SU-DHL-6 (cell line): ENCODE results near the gene IQSEC2.

Experiments
- H2AFZ ChIP-seq: fragments of 200-600 bp; sonication (generic); 2 replicates; pipeline ENCODE4 v1.6.1; 2014; ENCODE audit warnings: low read depth, mild to moderate bottlenecking, moderate library complexity, mixed read lengths, antibody characterized with exemption, low read length; ENCODE audit not compliant: severe bottlenecking
- H3F3A ChIP-seq: fragments of 200-600 bp; shearing (Covaris generic); 2 replicates; pipeline ENCODE4 v1.6.0; 2016; ENCODE audit warnings: antibody characterized with exemption, mild to moderate bottlenecking; ENCODE audit not compliant: insufficient read depth
- H3K27ac ChIP-seq: fragments of 200-600 bp; sonication (generic); 2 replicates; pipeline ENCODE4 v1.5.1; 2016; ENCODE audit warnings: low read depth, mild to moderate bottlenecking, low read length, moderate library complexity, mixed read lengths
- H3K27me3 ChIP-seq: fragments of 200-600 bp; sonication (generic), shearing (Covaris generic); 2 replicates; pipeline ENCODE4 v1.6.0; 2014; ENCODE audit warnings: mild to moderate bottlenecking, low read length
- H3K36me3 ChIP-seq: fragments of 200-600 bp; sonication (generic); 2 replicates; pipeline ENCODE4 v1.6.1; 2014; ENCODE audit warnings: mild to moderate bottlenecking, low read length, mixed read lengths
- H3K4me2 ChIP-seq: fragments of 300-600, 200-600 bp; shearing (Covaris generic), sonication (generic); 2 replicates; pipeline ENCODE4 v1.6.0; 2014; ENCODE audit warnings: low read length, low read depth, mild to moderate bottlenecking; ENCODE audit not compliant: poor library complexity, severe bottlenecking
- H3K4me3 ChIP-seq: fragments of 200-600 bp; sonication (generic); 2 replicates; pipeline ENCODE4 v1.5.1; 2014; ENCODE audit warnings: antibody characterized with exemption, low read length, mild to moderate bottlenecking, mixed read lengths; ENCODE audit not compliant: insufficient read depth, poor library complexity, severe bottlenecking
- H3K79me2 ChIP-seq: fragments of 200-600 bp; sonication (generic); 2 replicates; pipeline ENCODE4 v1.6.1; 2014; ENCODE audit warnings: mild to moderate bottlenecking, low read length, moderate library complexity; ENCODE audit not compliant: insufficient read depth
- H3K9ac ChIP-seq: fragments of 200-600 bp; sonication (generic); 2 replicates; pipeline ENCODE4 v1.7.0; 2014; ENCODE audit warnings: mild to moderate bottlenecking, low read length
- H3K9me2 ChIP-seq: fragments of 200-600 bp; sonication (generic); replicated peaks from 2 replicates; pipeline ENCODE4 v1.6.1; 2014; ENCODE audit warnings: low read length; ENCODE audit not compliant: insufficient read depth
- H3K9me3 ChIP-seq: fragments of 200-600 bp; sonication (generic); 2 replicates; pipeline ENCODE4 v1.6.1; 2014; ENCODE audit warnings: low read length, mixed read lengths; ENCODE audit not compliant: insufficient read depth
- H4K20me1 ChIP-seq: fragments of 200-600 bp; sonication (generic); 2 replicates; pipeline ENCODE4 v1.6.1; 2014; ENCODE audit warnings: low read depth, mild to moderate bottlenecking, antibody characterized with exemption, low read length, moderate library complexity, mixed read lengths
- CTCF ChIP-seq: fragments of 200-600 bp; sonication (generic); IDR thresholded peaks from one replicate; pipeline ENCODE4 v1.5.1; 2017; ENCODE audit warnings: antibody characterized with exemption, mild to moderate bottlenecking, low read length, moderate library complexity; ENCODE audit not compliant: insufficient read depth, poor library complexity, severe bottlenecking
- EZH2phosphoT487 ChIP-seq: fragments of 200-600 bp; sonication (generic), shearing (Covaris generic); conservative IDR thresholded peaks from 2 replicates; pipeline ENCODE4 v1.6.1; 2018; ENCODE audit warnings: mild to moderate bottlenecking, antibody characterized with exemption, low read length, moderate library complexity, mixed read lengths

The IQSEC2 gene

GRCh38 chrX:53281321-53281822 is at the start of gene IQSEC2:
Gene IQSEC2 (minus strand): TSS chrX:53281584.
- Histone ChIP-seq H4K20me1 (no peaks in the 10 kb centered on the region), H3K27me3 (no peaks in the 10 kb centered on the region), H3K79me2 (no peaks in the 10 kb centered on the region), H3K27ac (no peak within 1 kb of the TSS), H3K4me2 (no peak within 1 kb of the TSS), H3K9me2 (no peaks in the 10 kb centered on the region), H2AFZ (no peak within 1 kb of the TSS), H3K9ac (no peak within 1 kb of the TSS), H3F3A (no peaks in the 10 kb centered on the region), H3K9me3 (no peaks in the 10 kb centered on the region), H3K4me3 (no peak within 1 kb of the TSS), H3K36me3 (no peaks in the 10 kb centered on the region)
- no peak for TF ChIP-seq EZH2phosphoT487
- no peak for TF ChIP-seq CTCF

GRCh38 chrX:53330331-53330730 is 48.9 kb upstream of the IQSEC2 start:
- Histone ChIP-seq H3K36me3 (no peaks in the 10 kb centered on the region), H3K9me3 (no peaks in the 10 kb centered on the region), H3K27me3 (no peaks in the 10 kb centered on the region)

GRCh38 chrX:53324803-53325202 is 43.4 kb upstream of the IQSEC2 start:
- no peaks in the 10 kb centered on the region for H3K27me3 ChIP-seq
- H3F3A ChIP-seq = no peaks in the 10 kb centered on the region
- H3K4me2 ChIP-seq = no peak overlapping the region
- no peaks in the 10 kb centered on the region for H3K36me3 ChIP-seq
- H3K27ac ChIP-seq = no peak overlapping the region
- no peaks in the 10 kb centered on the region for H4K20me1 ChIP-seq
- H3K4me3 ChIP-seq = no peak overlapping the region
- no peak overlapping the region for H3K9ac ChIP-seq
- no peaks in the 10 kb centered on the region for H3K9me3 ChIP-seq
- H3K9me2 ChIP-seq = no peaks in the 10 kb centered on the region
- no peak for TF ChIP-seq EZH2phosphoT487
- no peak for TF ChIP-seq CTCF
- H3K79me2 ChIP-seq = no peaks in the 10 kb centered on the region
- H2AFZ ChIP-seq = no peak overlapping the region

More at GRCh38 chrX:53330331-53330730, 48.9 kb upstream of the IQSEC2 start:
- Histone ChIP-seq H3K9me2 (no peaks in the 10 kb centered on the region), H3F3A (no peaks in the 10 kb centered on the region), H3K4me2 (no peak overlapping the region), H4K20me1 (no peaks in the 10 kb centered on the region), H3K79me2 (no peaks in the 10 kb centered on the region), H3K27ac (no peak overlapping the region), H3K9ac (no peak overlapping the region), H3K4me3 (no peak overlapping the region), H2AFZ (no peak overlapping the region)
- TF ChIP-seq CTCF (no peak), EZH2phosphoT487 (no peak)
